DND-41 (cell line): ENCODE data around the gene VTI1A.

ENCODE experiments used
- ATAC-seq: fragments of 200-7000 bp; cut with Tn5 transposase; 3 replicates; pipeline ENCODE4 v1.9.1; 2021; ENCODE audit warnings: low read depth; ENCODE audit not compliant: insufficient read depth
- DNase-seq: peaks from one replicate; pipeline ENCODE4 v3.0.0-alpha.2; 2020
- H2AFZ ChIP-seq: 2 replicates; pipeline ENCODE4 v1.6.0; 2012; ENCODE audit warnings: low read depth, low read length
- H3K27ac ChIP-seq: 2 replicates; pipeline ENCODE4 v1.5.1; 2012; ENCODE audit warnings: low read length, inconsistent platforms
- H3K27me3 ChIP-seq: fragments of 200-600 bp; sonication (generic); 2 replicates; pipeline ENCODE4 v1.6.0; 2012; ENCODE audit warnings: low read length, mild to moderate bottlenecking, inconsistent platforms; ENCODE audit not compliant: insufficient read depth, poor library complexity
- H3K36me3 ChIP-seq: 2 replicates; pipeline ENCODE4 v1.5.1; 2012; ENCODE audit warnings: low read length, inconsistent platforms; ENCODE audit not compliant: insufficient read depth
- H3K4me1 ChIP-seq: 2 replicates; pipeline ENCODE4 v1.5.1; 2012; ENCODE audit warnings: mild to moderate bottlenecking, low read length; ENCODE audit not compliant: insufficient read depth
- H3K4me2 ChIP-seq: 2 replicates; pipeline ENCODE4 v1.6.0; 2012; ENCODE audit warnings: mild to moderate bottlenecking, moderate library complexity, low read length, inconsistent platforms; ENCODE audit not compliant: insufficient read depth
- H3K4me3 ChIP-seq, 2 experiments: fragments of 200-600 bp in 1 of 2; shearing (Covaris generic) in 1 of 2; 2 replicates each; pipeline ENCODE4 v1.5.1; 2012 to 2016; ENCODE audit warnings: inconsistent platforms in 2 of 2, low read length in 2 of 2, mild to moderate bottlenecking in 2 of 2, low read depth in 1 of 2, moderate library complexity in 1 of 2
- H3K79me2 ChIP-seq: 2 replicates; pipeline ENCODE4 v1.6.0; 2012; ENCODE audit warnings: low read length, inconsistent platforms; ENCODE audit not compliant: insufficient read depth
- H3K9ac ChIP-seq: 2 replicates; pipeline ENCODE4 v1.6.0; 2012; ENCODE audit warnings: low read depth, mild to moderate bottlenecking, inconsistent platforms, low read length, moderate library complexity
- H3K9me3 ChIP-seq: 2 replicates; pipeline ENCODE4 v1.5.1; 2012; ENCODE audit warnings: low read length, moderate library complexity, mild to moderate bottlenecking, inconsistent platforms; ENCODE audit not compliant: insufficient read depth, severe bottlenecking
- H4K20me1 ChIP-seq: 2 replicates; pipeline ENCODE4 v1.6.0; 2012; ENCODE audit warnings: low read length; ENCODE audit not compliant: insufficient read depth
- EZH2 ChIP-seq: IDR thresholded peaks from 3 replicates; pipeline ENCODE4 v1.6.1; 2012; ENCODE audit warnings: borderline replicate concordance, low read depth, mild to moderate bottlenecking, moderate library complexity, low read length, inconsistent platforms; ENCODE audit not compliant: severe bottlenecking
- TF ChIP-seq, protein P1 (sequence below): IDR thresholded peaks from 2 replicates; pipeline ENCODE4 v1.5.1; 2012; ENCODE audit warnings: borderline replicate concordance, low read length, moderate library complexity, mild to moderate bottlenecking; ENCODE audit not compliant: poor library complexity, severe bottlenecking; ENCODE audit errors: extremely low read depth

VTI1A gene

GRCh38 chr10:112831859-112832258 is 384.8 kb downstream of the VTI1A start:
- Histone ChIP-seq H2AFZ (no peak overlapping the region), H3K9ac (no peak overlapping the region), H3K4me2 (no peak overlapping the region), H3K36me3 (no peaks in the 10 kb centered on the region), H3K4me3 (no peak overlapping the region), H3K4me1 (no peaks in the 10 kb centered on the region), H3K27me3 (no peaks in the 10 kb centered on the region), H4K20me1 (no peaks in the 10 kb centered on the region), H3K27ac (no peak overlapping the region), H3K79me2 (no peaks in the 10 kb centered on the region), H3K9me3 (peaks cover 9% of the 10 kb centered on the region)
- ATAC-seq: no peak
- DNase-seq: no peak
- TF ChIP-seq, protein P1, sequence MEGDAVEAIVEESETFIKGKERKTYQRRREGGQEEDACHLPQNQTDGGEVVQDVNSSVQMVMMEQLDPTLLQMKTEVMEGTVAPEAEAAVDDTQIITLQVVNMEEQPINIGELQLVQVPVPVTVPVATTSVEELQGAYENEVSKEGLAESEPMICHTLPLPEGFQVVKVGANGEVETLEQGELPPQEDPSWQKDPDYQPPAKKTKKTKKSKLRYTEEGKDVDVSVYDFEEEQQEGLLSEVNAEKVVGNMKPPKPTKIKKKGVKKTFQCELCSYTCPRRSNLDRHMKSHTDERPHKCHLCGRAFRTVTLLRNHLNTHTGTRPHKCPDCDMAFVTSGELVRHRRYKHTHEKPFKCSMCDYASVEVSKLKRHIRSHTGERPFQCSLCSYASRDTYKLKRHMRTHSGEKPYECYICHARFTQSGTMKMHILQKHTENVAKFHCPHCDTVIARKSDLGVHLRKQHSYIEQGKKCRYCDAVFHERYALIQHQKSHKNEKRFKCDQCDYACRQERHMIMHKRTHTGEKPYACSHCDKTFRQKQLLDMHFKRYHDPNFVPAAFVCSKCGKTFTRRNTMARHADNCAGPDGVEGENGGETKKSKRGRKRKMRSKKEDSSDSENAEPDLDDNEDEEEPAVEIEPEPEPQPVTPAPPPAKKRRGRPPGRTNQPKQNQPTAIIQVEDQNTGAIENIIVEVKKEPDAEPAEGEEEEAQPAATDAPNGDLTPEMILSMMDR: no peak
- TF ChIP-seq EZH2: no peak

GRCh38 chr10:112832361-112832878 is 385.4 kb downstream of the VTI1A start:
- Histone ChIP-seq H3K27me3 (no peaks in the 10 kb centered on the region), H4K20me1 (no peaks in the 10 kb centered on the region), H3K79me2 (no peaks in the 10 kb centered on the region), H3K9ac (no peak overlapping the region), H3K4me2 (no peak overlapping the region), H3K9me3 (peaks cover 9% of the 10 kb centered on the region), H3K27ac (no peak overlapping the region), H2AFZ (no peak overlapping the region), H3K4me3 (no peak overlapping the region), H3K36me3 (no peaks in the 10 kb centered on the region), H3K4me1 (no peaks in the 10 kb centered on the region)
- ATAC-seq (no peak), DNase-seq (no peak)
- TF ChIP-seq EZH2: no peak
- TF ChIP-seq, protein P1: no peak

GRCh38 chr10:112832959-112833358 is 385.9 kb downstream of the VTI1A start:
- H3K79me2 ChIP-seq: no peaks in the 10 kb centered on the region
- H3K4me1 ChIP-seq: no peaks in the 10 kb centered on the region
- H3K4me2 ChIP-seq: no peak overlapping the region
- no peaks in the 10 kb centered on the region for H3K36me3 ChIP-seq
- no peak overlapping the region for H3K4me3 ChIP-seq
- no peak overlapping the region for H2AFZ ChIP-seq
- DNase-seq (no peak), ATAC-seq (no peak)
- no peaks in the 10 kb centered on the region for H4K20me1 ChIP-seq
- H3K27me3 ChIP-seq: no peaks in the 10 kb centered on the region
- peaks cover 9% of the 10 kb centered on the region for H3K9me3 ChIP-seq
- no peak for TF ChIP-seq EZH2
- TF ChIP-seq, protein P1: no peak
- H3K9ac ChIP-seq: no peak overlapping the region
- no peak overlapping the region for H3K27ac ChIP-seq

GRCh38 chr10:112834751-112835181 is 387.8 kb downstream of the VTI1A start:
- Histone ChIP-seq H3K79me2 (no peaks in the 10 kb centered on the region), H3K4me2 (no peak overlapping the region), H3K4me1 (no peaks in the 10 kb centered on the region), H3K9ac (no peak overlapping the region), H4K20me1 (no peaks in the 10 kb centered on the region), H3K4me3 (no peak overlapping the region), H2AFZ (no peak overlapping the region), H3K36me3 (no peaks in the 10 kb centered on the region), H3K9me3 (peaks cover 9% of the 10 kb centered on the region), H3K27me3 (no peaks in the 10 kb centered on the region), H3K27ac (no peak overlapping the region)
- ATAC-seq (no peak), DNase-seq (no peak)
- TF ChIP-seq, protein P1: no peak
- TF ChIP-seq EZH2: no peak
